Measurements from ENCODE around the gene ZNF334. TPM values are rescaled to one million over a fixed set of nuclear protein-coding genes. Genes with fewer than 3 reads are reported as not detected.

Gene ZNF334
- total RNA-seq, 6 experiments from 2014 or later = 0.87 to 1.6 (median 1.2) TPM

DNA sequence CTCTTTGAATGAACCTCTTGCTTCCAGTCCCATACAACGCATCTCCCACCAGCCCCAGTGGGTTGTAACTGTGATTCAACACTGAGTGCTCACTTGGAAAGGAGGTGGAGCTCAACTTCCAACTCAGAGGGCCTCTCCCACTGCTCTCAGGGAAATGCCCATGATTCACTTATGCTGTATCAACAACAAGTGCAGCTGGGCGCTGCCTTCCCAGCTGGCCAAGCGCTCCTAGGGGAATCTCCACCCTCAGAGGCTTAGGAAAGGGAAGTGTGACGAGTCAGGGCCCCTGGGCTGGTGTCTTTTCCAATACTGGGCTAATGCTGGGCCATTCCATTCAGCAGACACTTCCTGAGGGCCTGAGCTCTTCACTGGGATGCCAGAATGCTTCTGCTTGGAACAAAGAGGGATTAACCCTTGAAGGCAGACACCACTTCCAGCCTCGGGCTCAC, 45.2 kb upstream of the ZNF334 start:
- TF ChIP-seq, protein P1, sequence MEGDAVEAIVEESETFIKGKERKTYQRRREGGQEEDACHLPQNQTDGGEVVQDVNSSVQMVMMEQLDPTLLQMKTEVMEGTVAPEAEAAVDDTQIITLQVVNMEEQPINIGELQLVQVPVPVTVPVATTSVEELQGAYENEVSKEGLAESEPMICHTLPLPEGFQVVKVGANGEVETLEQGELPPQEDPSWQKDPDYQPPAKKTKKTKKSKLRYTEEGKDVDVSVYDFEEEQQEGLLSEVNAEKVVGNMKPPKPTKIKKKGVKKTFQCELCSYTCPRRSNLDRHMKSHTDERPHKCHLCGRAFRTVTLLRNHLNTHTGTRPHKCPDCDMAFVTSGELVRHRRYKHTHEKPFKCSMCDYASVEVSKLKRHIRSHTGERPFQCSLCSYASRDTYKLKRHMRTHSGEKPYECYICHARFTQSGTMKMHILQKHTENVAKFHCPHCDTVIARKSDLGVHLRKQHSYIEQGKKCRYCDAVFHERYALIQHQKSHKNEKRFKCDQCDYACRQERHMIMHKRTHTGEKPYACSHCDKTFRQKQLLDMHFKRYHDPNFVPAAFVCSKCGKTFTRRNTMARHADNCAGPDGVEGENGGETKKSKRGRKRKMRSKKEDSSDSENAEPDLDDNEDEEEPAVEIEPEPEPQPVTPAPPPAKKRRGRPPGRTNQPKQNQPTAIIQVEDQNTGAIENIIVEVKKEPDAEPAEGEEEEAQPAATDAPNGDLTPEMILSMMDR (IDR thresholded peaks at IDR 0.05) = no peak

DNA sequence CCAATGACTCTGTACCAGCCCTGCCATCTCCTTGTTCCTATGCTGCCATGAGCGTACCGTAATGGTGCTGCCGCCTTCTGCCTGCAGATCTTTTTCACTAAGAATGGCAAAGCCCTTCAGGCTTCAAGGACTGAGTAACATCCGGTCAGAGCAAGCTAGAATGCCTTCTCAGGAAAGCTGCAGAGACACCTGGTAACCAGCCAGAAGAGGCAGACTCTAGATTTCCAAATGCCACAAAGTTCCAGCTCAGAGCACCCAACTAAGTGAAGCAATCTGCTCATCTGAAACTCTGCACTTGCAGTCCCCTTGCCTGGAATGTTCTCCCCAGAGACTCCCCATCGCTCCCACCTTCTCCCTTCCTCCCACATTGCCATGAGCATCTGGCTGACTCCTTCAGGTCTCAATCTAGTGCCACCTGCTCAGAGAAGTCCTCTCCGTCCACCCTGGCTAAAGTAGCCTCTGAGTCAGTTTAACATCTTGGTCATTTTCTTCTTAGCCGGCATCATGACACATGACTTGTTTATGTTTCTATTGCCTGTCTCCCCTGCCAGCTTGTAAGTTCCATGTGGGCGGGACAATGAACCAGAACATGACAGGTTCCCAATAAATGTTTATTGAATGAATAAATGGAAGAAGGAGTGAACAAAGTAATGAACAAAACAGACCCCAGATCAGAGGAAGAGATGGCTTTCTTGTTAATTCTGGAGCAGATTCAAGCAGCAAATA, 44.0 kb upstream of the ZNF334 start:
- peak; percentile 42 for DNase-seq
- Mint-ChIP-seq H3K27me3 (ENCODE audit: insufficient read depth) (peaks cover 6% of the 10 kb centered on the region), H3K36me3 (ENCODE audit: low read depth) (no peaks in the 10 kb centered on the region), H3K27ac (no peak overlapping the region), H3K9me3 (no peaks in the 10 kb centered on the region), H3K4me3 (no peak overlapping the region), H3K4me1 (ENCODE audit: low read depth) (peaks cover 20% of the 10 kb centered on the region)
- TF ChIP-seq, protein P1 (IDR thresholded peaks at IDR 0.05) = no peak

More for the DNA sequence above, 45.2 kb upstream of the ZNF334 start:
- peak; percentile 80 for DNase-seq
- no peak overlapping the region for H3K27ac Mint-ChIP-seq
- peaks cover 6% of the 10 kb centered on the region for H3K27me3 Mint-ChIP-seq (ENCODE audit: insufficient read depth)
- peaks cover 20% of the 10 kb centered on the region for H3K4me1 Mint-ChIP-seq (ENCODE audit: low read depth)
- no peak overlapping the region for H3K4me3 Mint-ChIP-seq
- no peaks in the 10 kb centered on the region for H3K9me3 Mint-ChIP-seq
- no peaks in the 10 kb centered on the region for H3K36me3 Mint-ChIP-seq (ENCODE audit: low read depth)

DNA sequence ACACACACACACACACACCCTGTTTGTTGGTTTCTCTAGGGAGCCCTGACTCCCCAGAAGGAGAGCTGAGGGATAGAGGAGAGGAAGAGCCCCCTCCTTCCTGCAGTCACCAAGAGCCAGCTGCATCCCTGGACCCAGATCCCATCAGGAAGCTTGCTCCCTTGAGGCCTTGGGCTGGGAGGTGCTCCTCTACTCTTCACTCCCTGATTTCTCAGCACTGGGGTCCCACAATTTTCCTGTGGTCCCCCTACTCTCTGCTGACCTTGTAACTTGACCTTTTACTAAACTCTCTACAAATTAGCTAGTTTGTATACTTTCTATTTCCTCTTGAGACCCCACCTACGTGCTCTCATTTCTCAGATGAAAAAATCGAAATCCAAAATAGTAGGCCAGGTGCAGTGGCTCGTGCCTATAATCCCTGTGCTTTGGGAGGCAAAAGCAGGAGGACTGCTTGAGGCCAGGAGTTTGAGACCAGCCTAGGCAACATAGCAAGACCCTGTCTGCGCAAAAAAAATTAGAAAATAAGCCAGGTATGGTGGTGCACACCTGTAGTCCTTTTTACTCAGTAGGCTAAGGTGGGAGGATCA, 42.1 kb upstream of the ZNF334 start:
- peaks cover 5% of the 10 kb centered on the region; the same call in 1 of the 2 replicates for H3K27me3 Mint-ChIP-seq (ENCODE audit: insufficient read depth)
- no peak for DNase-seq
- H3K36me3 Mint-ChIP-seq (ENCODE audit: low read depth) = no peaks in the 10 kb centered on the region
- H3K27ac Mint-ChIP-seq = no peak overlapping the region
- TF ChIP-seq, protein P1 (IDR thresholded peaks at IDR 0.05) = no peak
- peaks cover 20% of the 10 kb centered on the region for H3K4me1 Mint-ChIP-seq (ENCODE audit: low read depth)
- H3K9me3 Mint-ChIP-seq = no peaks in the 10 kb centered on the region
- no peak overlapping the region for H3K4me3 Mint-ChIP-seq

DNA sequence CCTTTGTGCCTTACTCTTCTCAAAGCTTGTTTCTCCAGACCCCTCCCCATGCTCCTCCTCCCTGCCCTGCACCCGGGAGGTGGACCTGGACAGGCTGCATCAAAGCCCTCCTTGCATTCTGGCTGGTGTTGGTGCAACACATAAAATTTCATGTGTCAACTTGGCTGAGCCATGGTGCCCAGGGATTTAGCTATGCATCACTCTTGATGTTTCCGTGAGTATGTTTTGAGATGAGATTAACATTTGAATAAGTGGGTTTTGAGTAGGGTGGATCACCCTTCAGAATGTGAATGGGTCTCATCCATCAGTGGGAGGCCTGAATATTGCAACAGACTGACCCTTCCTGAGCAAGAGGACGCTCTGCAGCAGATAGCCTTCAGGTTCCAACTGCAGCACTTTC, 41.5 kb upstream of the ZNF334 start:
- H3K4me1 Mint-ChIP-seq (ENCODE audit: low read depth) = peaks cover 20% of the 10 kb centered on the region
- TF ChIP-seq, protein P1 (IDR thresholded peaks at IDR 0.05) = no peak
- H3K9me3 Mint-ChIP-seq = no peaks in the 10 kb centered on the region
- no peaks in the 10 kb centered on the region for H3K36me3 Mint-ChIP-seq (ENCODE audit: low read depth)
- no peak for DNase-seq
- H3K4me3 Mint-ChIP-seq = no peak overlapping the region
- peaks cover 6% of the 10 kb centered on the region; the same call in 1 of the 2 replicates for H3K27me3 Mint-ChIP-seq (ENCODE audit: insufficient read depth)
- no peak overlapping the region for H3K27ac Mint-ChIP-seq

DNA sequence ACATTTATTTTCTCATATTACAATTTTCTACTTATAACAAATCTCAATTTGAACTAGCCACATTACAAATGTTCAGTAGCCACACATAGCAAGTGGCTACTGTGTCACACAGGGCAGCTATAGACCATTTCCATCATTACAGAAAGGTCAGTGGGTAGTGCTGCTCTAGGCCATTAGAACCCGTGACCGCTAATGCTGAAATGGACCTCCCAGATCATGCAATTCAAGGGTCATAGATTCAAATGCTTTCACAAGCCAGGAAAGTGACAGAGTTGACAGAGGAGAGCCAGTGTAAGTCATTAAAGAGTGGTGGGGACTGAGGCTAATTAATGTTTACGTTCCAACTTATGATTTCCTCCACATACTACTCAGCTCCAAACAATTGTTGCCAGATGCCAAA, 40.6 kb upstream of the ZNF334 start:
- Mint-ChIP-seq H3K27me3 (ENCODE audit: insufficient read depth) (peaks cover 6% of the 10 kb centered on the region; the same call in 1 of the 2 replicates), H3K9me3 (no peaks in the 10 kb centered on the region), H3K4me3 (no peak overlapping the region), H3K4me1 (ENCODE audit: low read depth) (peaks cover 20% of the 10 kb centered on the region), H3K36me3 (ENCODE audit: low read depth) (no peaks in the 10 kb centered on the region), H3K27ac (no peak overlapping the region)
- no peak for DNase-seq
- TF ChIP-seq, protein P1 (IDR thresholded peaks at IDR 0.05) = no peak

Data from HFFc6 (cell line).